Coronary artery (tissue), 2 donors: Measurements from ENCODE around the gene DZIP1.
A peak's percentile ranks its signal among the peaks of the same experiment; 100 is the strongest.

Experiments used
- DNase-seq: peaks from one replicate; pipeline ENCODE4 v3.0.0-alpha.2; 2017; ENCODE audit warnings: low spot score
- H3K27ac ChIP-seq, 2 donors: fragments of 200-600 bp; sonication (generic); one replicate each; pipeline ENCODE4 v1.5.1; 2016 to 2019
- H3K4me3 ChIP-seq: fragments of 200-600 bp; sonication (generic); 2 replicates; pipeline ENCODE4 v1.5.1; 2016; ENCODE audit warnings: mild to moderate bottlenecking, moderate library complexity
- TF ChIP-seq, protein P1 (sequence below): fragments of 200-600 bp; sonication (generic); IDR thresholded peaks from one replicate; pipeline ENCODE4 v1.5.1; 2019; ENCODE audit warnings: antibody characterized with exemption

The DZIP1 gene

DNA sequence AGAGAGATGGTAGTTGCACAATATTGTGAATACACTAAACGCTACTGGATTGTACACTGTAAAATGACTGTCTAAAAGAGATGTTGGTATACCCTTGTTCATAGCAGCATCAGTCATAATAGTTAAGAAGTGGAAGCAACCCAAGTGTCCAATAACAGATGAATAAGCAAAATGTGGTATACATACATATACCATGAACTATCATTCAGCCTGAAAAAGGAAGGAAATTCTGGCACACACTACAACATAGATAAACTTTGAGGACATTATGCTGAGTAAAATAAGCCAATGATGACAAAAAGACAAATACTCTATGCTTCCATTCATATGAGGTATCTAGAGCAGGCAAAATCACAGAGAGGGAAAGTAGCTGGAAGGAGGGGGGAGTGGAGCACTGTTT, 16.0 kb downstream of the DZIP1 start:
- H3K4me3 ChIP-seq: no peak overlapping the region
- TF ChIP-seq, protein P1, sequence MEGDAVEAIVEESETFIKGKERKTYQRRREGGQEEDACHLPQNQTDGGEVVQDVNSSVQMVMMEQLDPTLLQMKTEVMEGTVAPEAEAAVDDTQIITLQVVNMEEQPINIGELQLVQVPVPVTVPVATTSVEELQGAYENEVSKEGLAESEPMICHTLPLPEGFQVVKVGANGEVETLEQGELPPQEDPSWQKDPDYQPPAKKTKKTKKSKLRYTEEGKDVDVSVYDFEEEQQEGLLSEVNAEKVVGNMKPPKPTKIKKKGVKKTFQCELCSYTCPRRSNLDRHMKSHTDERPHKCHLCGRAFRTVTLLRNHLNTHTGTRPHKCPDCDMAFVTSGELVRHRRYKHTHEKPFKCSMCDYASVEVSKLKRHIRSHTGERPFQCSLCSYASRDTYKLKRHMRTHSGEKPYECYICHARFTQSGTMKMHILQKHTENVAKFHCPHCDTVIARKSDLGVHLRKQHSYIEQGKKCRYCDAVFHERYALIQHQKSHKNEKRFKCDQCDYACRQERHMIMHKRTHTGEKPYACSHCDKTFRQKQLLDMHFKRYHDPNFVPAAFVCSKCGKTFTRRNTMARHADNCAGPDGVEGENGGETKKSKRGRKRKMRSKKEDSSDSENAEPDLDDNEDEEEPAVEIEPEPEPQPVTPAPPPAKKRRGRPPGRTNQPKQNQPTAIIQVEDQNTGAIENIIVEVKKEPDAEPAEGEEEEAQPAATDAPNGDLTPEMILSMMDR: no peak
- DNase-seq: no peak
- no peak overlapping the region for H3K27ac ChIP-seq

DNA sequence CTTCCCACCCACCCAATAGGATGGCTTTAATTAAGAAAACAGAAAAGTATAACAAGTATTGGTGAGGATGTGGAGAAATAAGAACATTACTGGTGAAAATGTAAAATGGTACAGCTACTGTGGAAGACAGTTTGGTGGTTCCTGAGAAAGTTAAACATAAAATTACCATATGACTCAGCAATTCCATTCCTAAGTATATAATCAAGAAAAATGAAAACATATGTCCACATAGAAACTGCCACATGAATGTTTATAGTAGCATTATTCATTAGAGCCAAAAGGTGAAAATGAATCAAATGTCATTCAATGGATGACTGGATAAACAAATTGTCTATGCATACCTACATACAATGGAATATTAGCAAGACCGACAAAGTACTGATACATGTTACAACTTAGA, 16.9 kb downstream of the DZIP1 start:
- H3K27ac ChIP-seq: no peak overlapping the region
- DNase-seq: no peak
- TF ChIP-seq, protein P1: no peak
- H3K4me3 ChIP-seq: no peak overlapping the region

DNA sequence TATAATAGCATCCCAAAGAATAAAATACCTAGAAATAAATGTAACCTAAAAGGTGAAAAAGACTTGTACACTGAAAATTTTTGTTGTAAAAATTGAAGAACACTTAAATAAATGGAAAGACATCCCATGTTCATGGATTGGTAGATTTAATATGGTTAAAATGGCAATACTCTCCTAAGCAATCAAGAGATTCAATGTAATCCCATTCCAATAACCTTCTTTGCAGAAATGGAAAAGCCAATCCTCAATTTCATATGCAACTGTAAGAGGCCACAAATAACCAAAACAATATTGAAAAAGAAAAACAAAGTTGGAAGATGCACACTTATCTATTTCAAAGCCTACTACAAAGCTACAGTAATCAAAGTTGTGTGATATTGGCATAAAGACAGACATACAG, 17.7 kb downstream of the DZIP1 start:
- no peak overlapping the region for H3K27ac ChIP-seq
- H3K4me3 ChIP-seq: no peak overlapping the region
- no peak for DNase-seq
- TF ChIP-seq, protein P1: no peak

DNA sequence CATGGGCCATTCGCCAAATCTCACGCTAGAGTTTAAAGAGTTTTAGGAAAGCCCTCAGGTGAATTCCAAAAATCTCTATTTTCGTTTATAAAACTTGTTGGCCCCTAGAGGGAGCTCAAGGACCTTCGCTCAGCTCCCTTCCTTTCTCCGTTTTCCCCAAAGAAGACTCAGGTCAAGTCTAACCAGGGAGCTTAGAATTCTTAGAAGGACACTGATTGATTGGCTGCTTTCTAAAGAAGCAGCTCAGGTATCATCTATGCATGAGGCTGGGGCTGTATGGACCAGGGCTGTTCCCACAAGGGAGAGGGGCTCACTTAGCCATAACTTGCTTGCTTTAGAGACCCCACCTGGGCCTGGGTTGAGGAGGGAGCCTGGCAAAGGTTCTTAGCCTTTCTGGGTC, 20.5 kb downstream of the DZIP1 start:
- TF ChIP-seq, protein P1: peak; percentile 63
- H3K27ac ChIP-seq: no peak overlapping the region
- no peak overlapping the region for H3K4me3 ChIP-seq
- no peak for DNase-seq

DNA sequence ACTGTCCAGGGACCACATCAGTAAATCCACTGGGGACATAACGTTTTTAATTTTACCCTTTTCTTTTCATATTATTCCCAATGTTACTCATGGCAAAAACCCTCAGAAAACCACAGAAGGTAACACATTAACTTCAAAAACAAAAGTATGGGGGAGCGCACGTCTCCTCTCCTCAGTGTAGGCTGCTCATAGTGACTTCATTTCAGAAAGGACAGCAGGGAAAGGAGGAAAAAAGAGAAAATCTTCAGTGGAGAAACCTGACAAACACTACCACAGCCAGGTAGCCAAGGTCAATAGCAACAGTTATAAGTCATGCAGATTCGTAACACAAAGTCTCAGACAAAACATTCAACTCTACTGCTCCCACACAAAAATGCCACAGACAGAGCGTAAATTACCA, 21.4 kb downstream of the DZIP1 start:
- no peak for DNase-seq
- Histone ChIP-seq H3K27ac (no peak overlapping the region), H3K4me3 (no peak overlapping the region)
- TF ChIP-seq, protein P1: no peak

DNA sequence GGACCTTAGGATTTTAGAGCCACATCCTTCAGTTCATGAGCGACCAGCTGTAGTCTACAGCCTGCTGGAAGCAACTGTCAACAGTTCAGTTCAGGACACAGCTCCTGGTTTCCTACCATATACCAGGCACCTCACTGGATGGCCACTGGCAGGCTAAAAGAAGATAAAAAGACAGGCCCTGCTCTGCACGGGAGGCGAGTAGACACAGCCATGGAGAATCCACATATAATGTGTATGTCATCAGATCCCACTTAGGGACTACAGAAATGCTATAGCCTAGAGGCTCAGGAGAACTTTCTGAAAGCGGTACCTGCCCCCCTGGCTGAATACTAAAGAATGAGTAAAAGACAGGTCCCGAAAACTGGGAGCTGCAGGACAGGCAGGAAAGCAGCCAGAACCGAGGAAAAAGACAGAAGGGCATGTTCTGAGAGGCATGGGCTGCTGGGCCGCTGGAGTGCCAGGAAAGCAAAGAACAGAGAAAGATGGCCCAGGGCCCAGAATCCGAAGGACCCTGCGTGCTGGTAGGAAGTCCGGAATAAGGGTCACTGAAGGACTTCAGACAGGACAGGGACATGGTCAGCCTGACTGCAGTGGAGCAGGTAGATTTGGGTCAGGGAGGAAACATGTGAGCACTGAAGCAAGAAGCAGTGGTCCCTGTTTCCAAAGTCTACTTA, 23.5 kb downstream of the DZIP1 start:
- H3K4me3 ChIP-seq: no peak overlapping the region
- TF ChIP-seq, protein P1: no peak
- no peak overlapping the region for H3K27ac ChIP-seq
- DNase-seq: no peak

DNA sequence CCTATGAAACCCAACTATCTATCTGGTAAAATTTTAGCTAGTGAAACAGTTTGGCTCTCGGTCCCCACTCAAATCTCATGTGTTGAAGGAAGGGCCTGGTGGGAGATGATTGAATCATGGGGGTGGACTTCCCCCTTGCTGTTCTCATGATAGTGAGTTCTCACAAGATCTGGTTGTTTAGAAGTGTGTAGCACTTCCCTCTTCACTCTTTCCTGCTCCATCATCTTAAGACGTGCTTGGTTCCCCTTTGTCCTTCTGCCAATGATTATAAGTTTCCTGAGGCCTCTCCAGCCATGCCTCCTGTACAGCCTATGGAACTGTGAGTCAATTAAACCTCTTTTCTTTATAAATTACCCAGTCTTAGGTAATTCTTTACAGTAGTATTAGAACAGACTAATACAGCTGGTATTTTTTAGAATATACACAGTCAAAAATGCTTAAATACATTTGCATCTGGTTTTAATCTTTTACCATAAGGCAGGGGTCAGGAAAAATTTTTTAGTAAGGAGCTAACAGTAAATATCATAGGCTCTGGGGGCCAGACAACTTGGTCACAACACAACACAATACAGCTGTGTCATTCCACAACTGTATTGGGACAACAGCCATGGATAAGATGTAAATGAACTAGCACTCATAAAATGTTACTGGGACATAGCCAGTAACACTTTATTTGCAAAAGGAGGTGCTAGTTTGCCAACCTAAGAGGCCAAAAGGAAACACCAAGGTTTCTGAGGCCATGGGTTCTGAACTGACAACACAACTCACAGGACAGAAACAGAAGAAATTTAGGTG, 24.3 kb downstream of the DZIP1 start:
- Histone ChIP-seq H3K27ac (no peak overlapping the region), H3K4me3 (no peak overlapping the region)
- TF ChIP-seq, protein P1: no peak
- DNase-seq: no peak
